Activated CD4-positive, alpha-beta T cell treated with anti-CD3 and anti-CD28 coated beads for 36 hours (primary cell): ENCODE data around the gene PTP4A1. TPM values are rescaled to one million over a fixed set of nuclear protein-coding genes. Genes with fewer than 3 reads are reported as not detected.
"Not testable (repeated sequence)": the region's sequence is repeated elsewhere in the genome, so short reads cannot be mapped to it uniquely, and the experiment has no call there.

Source experiments
- ATAC-seq: fragments of 200-7000 bp; cut with Tn5 transposase; one replicate; pipeline ENCODE4 v1.10.0; 2021; ENCODE audit warnings: mild to moderate bottlenecking, moderate library complexity
- CTCF ChIA-PET: fragments of 350-600 bp; sonication (Branson Sonifier 250); formaldehyde crosslinking; loops from one replicate; lab custom pipeline; 2021; ENCODE audit warnings: antibody characterized with exemption; lab: Charles Lee
- POLR2A ChIA-PET: fragments of 350-600 bp; sonication (Branson Sonifier 250); formaldehyde crosslinking; loops from one replicate; lab custom pipeline; 2021; ENCODE audit warnings: antibody characterized with exemption, inconsistent platforms; lab: Charles Lee
- DNase-seq: peaks from one replicate; pipeline ENCODE4 v3.0.0-alpha.2; 2020
- H3K27ac Mint-ChIP-seq: one replicate; pipeline ENCODE4 v1.8.0; 2021; ENCODE audit warnings: mixed read lengths
- H3K27me3 Mint-ChIP-seq: one replicate; pipeline ENCODE4 v1.8.0; 2021; ENCODE audit warnings: mixed read lengths
- H3K36me3 Mint-ChIP-seq: one replicate; pipeline ENCODE4 v1.8.0; 2021; ENCODE audit warnings: low read depth, mixed read lengths
- H3K4me1 Mint-ChIP-seq: one replicate; pipeline ENCODE4 v1.8.0; 2021; ENCODE audit warnings: mixed read lengths
- H3K4me3 Mint-ChIP-seq: one replicate; pipeline ENCODE4 v1.8.0; 2021; ENCODE audit warnings: mild to moderate bottlenecking, moderate library complexity, mixed read lengths
- H3K9me3 Mint-ChIP-seq: one replicate; pipeline ENCODE4 v1.8.0; 2021; ENCODE audit warnings: low read depth, mixed read lengths
- intact Hi-C, 2 experiments: fragments of 100-400 bp; cut with DNase I in 1 of 2; cut with micrococcal nuclease in 1 of 2; formaldehyde crosslinking; loops; one replicate each; pipeline versions ENCODE4 v1.14.2 to v1.15.1; 2022 to 2024; cut with DNase I, micrococcal nuclease
- total RNA-seq, 2 experiments: library from RNA; stranded (reverse); gene quantifications; one replicate each; pipeline ENCODE4 v1.2.3, GENCODE V29; 2021

PTP4A1 gene
- 10 to 100 TPM; 42.6 to 51.9 TPM for total RNA-seq

DNA sequence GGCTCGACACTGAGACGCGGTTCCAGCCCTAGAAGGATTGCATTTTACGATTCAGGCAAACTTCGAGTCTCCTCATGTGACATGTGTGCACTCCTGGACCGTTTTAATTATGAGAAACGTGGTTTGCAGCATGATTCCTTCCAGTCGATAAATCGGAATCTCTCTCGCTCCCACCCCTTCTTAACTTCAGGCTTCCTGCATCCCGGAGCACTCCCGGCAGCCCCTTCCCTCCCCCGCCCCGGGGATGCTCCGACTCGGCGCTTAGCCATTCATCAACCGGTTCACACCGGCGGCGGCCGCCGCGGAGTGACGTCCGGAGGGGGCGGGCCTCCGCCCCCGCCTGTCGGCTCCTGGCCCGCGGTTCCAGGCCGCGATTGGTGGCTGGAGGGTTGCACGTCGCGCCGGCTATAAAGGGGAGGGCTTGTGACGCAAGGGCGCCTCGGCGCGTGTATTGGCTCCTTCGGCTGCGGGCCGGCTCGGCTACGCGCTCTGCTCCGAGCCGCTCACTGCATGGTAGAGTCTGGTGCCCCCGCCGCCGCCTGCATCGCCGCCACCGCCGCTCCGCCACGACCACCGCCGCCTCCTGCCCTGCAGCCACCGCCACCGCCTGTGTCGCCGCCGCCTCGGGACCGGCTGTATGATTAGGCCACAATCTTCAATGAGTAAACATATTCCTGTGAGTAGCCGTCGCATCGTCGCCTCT is at the start of gene PTP4A1, which contains the start of gene LOC128125822:
PTP4A1 (plus strand) TSS at position 437 of the 703 bp plus-strand sequence. CDS start 4,401 bp downstream, outside the sequence.
LOC128125822 (plus strand) TSS at position 437 of the 703 bp plus-strand sequence.
- ChIA-PET POLR2A (no interaction called here), CTCF (no interaction called here)
- H3K27me3 Mint-ChIP-seq = no peaks in the 10 kb centered on the region
- DNase-seq (peak; percentile 98), ATAC-seq (peak; percentile 93)
- intact Hi-C loops = loop anchor here in 1 of 2 experiments (1.0 kb wide), 1 partner anchor 63 kb away; the partner anchor contains the start of gene PHF3
- peak within 1 kb of the TSS; percentile 98 for H3K27ac Mint-ChIP-seq
- no peaks in the 10 kb centered on the region for H3K9me3 Mint-ChIP-seq
- H3K4me3 Mint-ChIP-seq = peak within 1 kb of the TSS; percentile 95
- peaks cover 29% of the 10 kb centered on the region for H3K4me1 Mint-ChIP-seq
- peaks cover 24% of the 10 kb centered on the region for H3K36me3 Mint-ChIP-seq

DNA sequence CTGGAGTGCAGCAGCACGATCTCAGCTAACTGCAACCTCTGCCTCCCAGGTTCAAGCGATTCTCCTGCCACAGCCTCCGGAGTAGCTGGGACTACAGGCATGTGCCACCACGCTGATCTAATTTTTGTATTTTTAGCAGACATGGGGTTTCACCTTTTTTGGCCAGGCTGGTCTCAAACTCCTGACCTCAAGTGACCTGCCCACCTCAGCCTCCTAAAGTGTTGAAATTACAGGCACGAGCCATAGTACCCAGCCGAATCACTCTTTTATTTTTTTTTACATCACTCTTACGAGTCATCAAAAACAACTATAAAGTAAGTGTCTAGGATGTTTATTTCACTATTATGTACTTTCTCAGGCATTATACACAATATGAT is 49.4 kb upstream of the PTP4A1 start:
- DNase-seq, H3K36me3 Mint-ChIP-seq, H3K9me3 Mint-ChIP-seq, intact Hi-C loops, H3K27me3 Mint-ChIP-seq, H3K4me1 Mint-ChIP-seq, H3K4me3 Mint-ChIP-seq, POLR2A ChIA-PET, H3K27ac Mint-ChIP-seq, ATAC-seq, CTCF ChIA-PET: not testable (repeated sequence)

DNA sequence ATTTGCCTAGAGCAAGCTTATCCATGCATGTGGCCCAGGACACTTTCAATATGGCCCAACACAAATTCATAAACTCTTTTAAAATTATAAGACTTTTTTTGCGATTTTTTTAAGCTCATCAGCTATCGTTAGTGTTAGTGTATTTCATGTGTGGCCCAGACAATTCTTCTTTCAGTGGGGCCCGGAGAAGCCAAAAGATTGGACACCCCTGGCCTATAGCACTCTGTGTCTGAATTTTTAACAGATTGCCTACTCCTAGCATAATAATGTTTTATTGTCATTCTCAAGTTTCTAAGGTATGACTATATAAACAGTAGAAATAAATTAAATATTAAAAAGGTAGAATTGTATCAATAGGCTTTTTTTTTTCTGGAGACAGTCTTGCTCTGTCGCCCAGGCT is 48.6 kb upstream of the PTP4A1 start:
- no peaks in the 10 kb centered on the region for H3K9me3 Mint-ChIP-seq

DNA sequence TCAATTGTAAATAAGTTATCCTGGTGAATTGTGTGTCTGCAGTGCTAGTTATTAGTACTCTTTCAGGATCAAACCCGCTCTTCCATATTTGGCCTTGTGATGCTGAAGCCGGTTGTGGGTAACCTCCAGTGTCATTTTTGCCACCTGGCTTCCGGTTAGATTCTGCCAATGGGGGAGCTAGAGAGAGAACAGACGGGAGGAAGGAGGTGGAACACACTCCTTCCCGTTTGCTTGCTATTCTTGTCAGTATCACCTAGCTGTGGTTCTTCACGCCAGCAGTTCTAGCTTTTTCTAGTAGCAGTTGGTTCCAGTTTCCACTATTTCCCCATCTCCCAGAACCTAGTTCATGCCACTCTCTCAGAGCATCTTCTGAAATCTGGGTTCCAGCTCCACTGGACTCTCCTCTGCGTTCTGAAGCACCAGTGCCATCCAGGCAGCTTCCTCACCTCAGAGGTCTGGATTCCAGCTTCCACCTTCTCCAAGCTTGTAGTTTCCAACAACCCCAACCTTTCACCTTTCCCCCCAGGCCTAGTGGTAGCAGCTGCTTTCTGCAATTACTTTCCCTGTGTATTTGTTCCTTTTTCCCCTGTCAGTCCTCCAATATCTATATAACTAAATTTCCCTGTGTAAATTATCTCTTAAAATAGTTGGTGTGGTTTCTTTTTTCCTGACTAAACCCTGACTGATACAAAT is 46.9 kb upstream of the PTP4A1 start:
- H3K4me1 Mint-ChIP-seq = peaks cover 12% of the 10 kb centered on the region
- intact Hi-C loops = no loop called here
- CTCF ChIA-PET = interaction anchor here (1.3 kb wide), 1 partner anchor 10 kb away, joined by 4 read pairs; no protein-coding TSS in a partner anchor
- no peaks in the 10 kb centered on the region for H3K36me3 Mint-ChIP-seq
- no peaks in the 10 kb centered on the region for H3K27me3 Mint-ChIP-seq
- no peak overlapping the region for H3K27ac Mint-ChIP-seq
- POLR2A ChIA-PET = no interaction called here
- ATAC-seq = no peak
- no peak for DNase-seq
- H3K4me3 Mint-ChIP-seq = no peak overlapping the region
- H3K9me3 Mint-ChIP-seq = no peaks in the 10 kb centered on the region

More for the DNA sequence above, 48.6 kb upstream of the PTP4A1 start:
- DNase-seq (no peak), ATAC-seq (no peak)
- ChIA-PET CTCF (no interaction called here), POLR2A (no interaction called here)
- intact Hi-C loops = no loop called here
- Mint-ChIP-seq H3K27ac (no peak overlapping the region), H3K27me3 (no peaks in the 10 kb centered on the region), H3K4me3 (no peak overlapping the region), H3K4me1 (peaks cover 8% of the 10 kb centered on the region), H3K36me3 (no peaks in the 10 kb centered on the region)

DNA sequence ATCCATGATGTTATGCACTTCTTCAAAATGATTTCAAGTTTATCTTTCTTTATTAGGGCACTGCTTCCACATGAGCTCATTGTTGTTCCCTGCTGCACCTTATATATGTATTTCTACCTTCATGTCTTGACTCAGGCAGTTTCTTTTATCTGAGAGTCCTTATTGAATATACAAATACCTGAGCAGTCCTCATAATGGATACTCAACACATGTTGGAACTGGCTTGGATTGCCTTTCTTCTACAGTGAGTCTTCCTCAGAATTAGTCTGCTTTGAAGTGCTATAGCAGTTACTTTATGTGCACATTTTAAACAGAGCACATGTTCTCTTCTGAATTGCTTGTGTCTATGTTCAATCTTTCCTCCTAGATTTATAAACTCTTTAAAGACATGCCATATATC is 45.3 kb upstream of the PTP4A1 start:
- ATAC-seq (no peak), DNase-seq (no peak)
- Mint-ChIP-seq H3K9me3 (no peaks in the 10 kb centered on the region), H3K27me3 (no peaks in the 10 kb centered on the region), H3K36me3 (no peaks in the 10 kb centered on the region), H3K4me3 (no peak overlapping the region), H3K27ac (no peak overlapping the region), H3K4me1 (peaks cover 12% of the 10 kb centered on the region)
- ChIA-PET CTCF (no interaction called here), POLR2A (no interaction called here)
- intact Hi-C loops = no loop called here

DNA sequence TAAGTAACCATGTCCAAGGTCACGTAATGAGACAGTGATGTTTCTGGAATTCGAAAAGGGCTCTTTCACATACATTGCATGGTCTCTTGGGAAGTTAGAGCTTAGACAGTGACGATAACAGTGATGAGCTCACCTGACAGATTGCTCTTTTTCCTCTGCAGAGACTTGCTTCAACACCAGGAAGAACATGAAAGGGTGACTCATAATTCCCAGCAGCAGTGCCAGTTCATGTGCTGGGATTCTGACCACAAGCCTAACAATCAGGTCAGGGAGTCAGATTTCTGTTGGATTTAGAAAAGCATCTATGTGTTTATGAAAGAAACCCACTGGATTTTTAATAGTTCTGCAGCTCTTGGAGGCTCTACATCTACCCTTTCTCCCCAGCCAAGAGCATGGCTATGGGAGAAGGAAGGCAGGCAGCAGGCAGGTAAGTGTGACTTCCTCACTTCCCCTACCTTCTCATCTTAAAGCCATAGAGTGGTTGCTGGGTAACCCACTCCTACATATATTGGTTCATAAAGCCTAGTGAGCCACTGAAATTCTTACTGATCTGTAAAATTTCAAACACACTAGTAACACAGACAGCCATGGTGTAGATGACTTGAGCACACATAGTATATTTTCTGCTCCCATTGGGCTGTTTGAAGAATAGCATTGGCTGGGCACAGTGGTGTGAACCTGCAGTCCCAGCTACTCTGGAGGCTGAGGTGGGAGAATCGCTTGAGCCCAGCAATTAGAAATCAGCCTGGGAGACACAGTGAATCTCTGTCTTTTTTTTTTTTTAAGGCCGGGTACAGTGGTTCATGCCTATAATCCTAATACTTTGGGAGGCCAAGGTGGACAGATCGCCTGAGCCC is 44.4 kb upstream of the PTP4A1 start:
- Mint-ChIP-seq H3K4me1 (peaks cover 12% of the 10 kb centered on the region), H3K9me3 (no peaks in the 10 kb centered on the region), H3K4me3 (no peak overlapping the region), H3K27me3 (no peaks in the 10 kb centered on the region), H3K27ac (no peak overlapping the region), H3K36me3 (no peaks in the 10 kb centered on the region)
- DNase-seq = no peak
- CTCF ChIA-PET = no interaction called here
- ATAC-seq = peak; percentile 44
- POLR2A ChIA-PET = no interaction called here
- intact Hi-C loops = no loop called here

DNA sequence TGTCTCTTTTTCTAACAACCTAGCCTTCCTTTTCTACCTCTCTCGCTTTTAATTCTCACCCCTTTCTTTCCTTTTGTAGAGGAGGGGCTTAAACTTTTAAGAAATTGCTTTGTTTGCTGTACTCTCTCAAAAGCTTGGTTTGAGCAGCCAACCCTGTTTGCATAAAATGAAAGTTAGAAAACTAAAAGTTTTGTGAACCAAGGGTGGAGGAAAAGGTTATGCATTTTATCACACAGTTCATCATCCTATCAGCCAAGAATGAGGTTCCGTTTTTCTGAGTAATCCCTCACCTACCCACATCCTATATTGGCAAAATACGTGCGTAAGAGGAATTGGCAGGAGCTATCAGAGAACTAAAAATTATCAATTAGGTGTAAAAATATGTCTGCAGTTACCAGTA is 42.8 kb upstream of the PTP4A1 start:
- no peak overlapping the region for H3K4me3 Mint-ChIP-seq
- ChIA-PET CTCF (interaction anchor here (1.2 kb wide), 1 partner anchor 44 kb away, joined by 3 read pairs; no protein-coding TSS in a partner anchor), POLR2A (no interaction called here)
- ATAC-seq = peak; percentile 76
- peak overlapping the region; percentile 74 for H3K27ac Mint-ChIP-seq
- no peaks in the 10 kb centered on the region for H3K36me3 Mint-ChIP-seq
- no peaks in the 10 kb centered on the region for H3K27me3 Mint-ChIP-seq
- H3K4me1 Mint-ChIP-seq = peaks cover 12% of the 10 kb centered on the region
- no peak for DNase-seq
- H3K9me3 Mint-ChIP-seq = no peaks in the 10 kb centered on the region
- intact Hi-C loops = no loop called here

DNA sequence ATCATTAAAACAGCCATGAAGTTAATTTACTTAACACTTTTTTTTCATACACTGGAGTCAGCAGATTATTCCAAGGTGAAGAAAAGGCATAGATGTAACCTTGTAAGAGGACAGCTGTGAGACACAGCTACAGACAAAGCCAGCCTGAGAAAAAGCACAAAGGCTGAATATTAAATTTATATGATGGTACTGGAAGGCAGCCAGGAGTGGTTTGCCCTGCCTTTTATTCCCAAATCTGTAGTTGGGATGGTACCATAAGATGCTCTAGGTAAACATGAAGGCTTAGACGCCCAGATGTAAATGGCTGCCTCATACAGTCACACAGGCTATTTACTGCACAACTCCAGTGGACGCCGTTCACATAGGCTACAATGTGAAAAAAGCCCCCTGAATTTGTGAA is 42.1 kb upstream of the PTP4A1 start:
- Mint-ChIP-seq H3K4me3 (no peak overlapping the region), H3K36me3 (no peaks in the 10 kb centered on the region), H3K27me3 (no peaks in the 10 kb centered on the region), H3K4me1 (peaks cover 12% of the 10 kb centered on the region), H3K9me3 (no peaks in the 10 kb centered on the region), H3K27ac (no peak overlapping the region)
- DNase-seq = no peak
- ChIA-PET CTCF (interaction anchor here (0.6 to 1.2 kb wide), 2 partner anchors 43 to 44 kb away, joined by 3 read pairs; no protein-coding TSS in a partner anchor), POLR2A (no interaction called here)
- no peak for ATAC-seq
- intact Hi-C loops = no loop called here

DNA sequence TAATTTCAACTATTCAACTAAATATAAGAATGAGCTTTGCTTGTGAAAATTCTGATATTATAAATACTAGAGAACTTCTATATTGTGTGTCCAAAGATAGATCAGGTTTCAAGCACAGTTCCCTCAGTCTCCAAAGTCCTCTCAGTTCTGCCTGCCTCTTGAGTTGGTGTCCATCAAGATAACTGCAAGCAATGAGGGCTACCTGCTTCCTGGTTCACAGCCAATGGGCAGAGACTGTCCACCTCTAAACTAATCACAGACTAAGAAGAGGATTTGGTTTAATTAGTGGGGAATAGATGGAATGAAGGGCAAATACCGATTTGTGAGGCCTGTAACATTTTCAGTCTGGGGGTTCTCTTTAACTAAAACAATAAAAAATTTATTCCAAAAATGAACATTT is 41.3 kb upstream of the PTP4A1 start:
- Mint-ChIP-seq H3K4me1 (peaks cover 12% of the 10 kb centered on the region), H3K36me3 (no peaks in the 10 kb centered on the region), H3K9me3 (no peaks in the 10 kb centered on the region), H3K27me3 (no peaks in the 10 kb centered on the region), H3K4me3 (no peak overlapping the region), H3K27ac (no peak overlapping the region)
- ATAC-seq (no peak), DNase-seq (no peak)
- CTCF ChIA-PET = interaction anchor here (0.6 kb wide), 1 partner anchor 42 kb away, joined by 3 read pairs; no protein-coding TSS in a partner anchor
- POLR2A ChIA-PET = no interaction called here
- intact Hi-C loops = no loop called here

DNA sequence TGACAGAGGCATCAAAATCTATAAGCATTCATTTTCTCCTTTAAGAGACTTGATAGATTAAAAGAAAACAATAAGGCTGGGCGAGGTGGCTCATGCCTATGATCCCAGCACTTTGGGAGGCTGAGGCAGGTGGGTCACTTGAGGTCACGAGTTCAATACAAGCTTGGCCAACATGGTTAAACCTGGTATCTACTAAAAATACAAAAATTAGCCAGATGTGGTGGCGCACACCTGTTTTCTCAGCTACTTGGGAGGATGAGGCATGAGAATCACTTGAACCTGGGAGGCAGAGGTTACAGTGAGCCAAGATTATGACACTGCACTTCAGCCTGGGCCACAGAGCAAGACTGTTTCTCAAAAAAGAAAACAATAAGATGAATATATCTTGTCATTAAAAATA is 39.3 kb upstream of the PTP4A1 start:
- Mint-ChIP-seq H3K9me3 (no peaks in the 10 kb centered on the region), H3K27me3 (no peaks in the 10 kb centered on the region), H3K4me3 (no peak overlapping the region), H3K4me1 (peaks cover 10% of the 10 kb centered on the region), H3K36me3 (no peaks in the 10 kb centered on the region), H3K27ac (no peak overlapping the region)
- no peak for ATAC-seq
- no peak for DNase-seq
- intact Hi-C loops = no loop called here
- POLR2A ChIA-PET = no interaction called here
- CTCF ChIA-PET = interaction anchor here (0.6 kb wide), 1 partner anchor 17 kb away, joined by 3 read pairs; no protein-coding TSS in a partner anchor

DNA sequence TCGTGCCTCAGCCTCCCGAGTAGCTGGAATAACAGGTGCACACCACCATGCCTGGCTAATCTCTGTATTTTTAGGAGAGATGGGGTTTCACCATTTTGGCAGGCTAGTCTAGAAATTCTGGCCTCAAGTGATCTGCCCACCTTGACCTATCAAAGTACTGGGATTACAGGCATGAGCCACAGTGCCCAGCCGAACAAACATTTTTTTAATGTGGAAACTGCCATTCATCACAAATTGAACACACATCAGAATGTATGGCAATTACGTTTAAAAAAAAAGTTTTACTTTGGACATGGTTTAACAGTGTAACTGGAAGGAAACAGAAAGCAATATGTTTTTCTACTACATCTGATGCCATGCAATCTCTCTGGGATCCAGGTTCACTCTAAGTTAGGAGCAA is 38.3 kb upstream of the PTP4A1 start:
- no peak overlapping the region for H3K27ac Mint-ChIP-seq
- no peak overlapping the region for H3K4me3 Mint-ChIP-seq
- DNase-seq = no peak
- intact Hi-C loops = no loop called here
- H3K36me3 Mint-ChIP-seq = no peaks in the 10 kb centered on the region
- H3K9me3 Mint-ChIP-seq = no peaks in the 10 kb centered on the region
- H3K4me1 Mint-ChIP-seq = peaks cover 9% of the 10 kb centered on the region
- ChIA-PET POLR2A (no interaction called here), CTCF (interaction anchor here (0.6 kb wide), 1 partner anchor 16 kb away, joined by 3 read pairs; no protein-coding TSS in a partner anchor)
- no peaks in the 10 kb centered on the region for H3K27me3 Mint-ChIP-seq
- no peak for ATAC-seq
